A549 (cell line): Measurements from ENCODE around the gene MAP3K7.

Experiments
- CEBPB ChIP-seq, 2 experiments: fragments of >200 bp in 1 of 2; sonication (Bioruptor Twin) in 1 of 2; formaldehyde crosslinking in 1 of 2; IDR thresholded peaks; 2 replicates each; pipeline ENCODE4 v1.6.1; 2012 to 2016
- CHD4 ChIP-seq: fragments of 200-600 bp; sonication (generic); IDR thresholded peaks from 2 replicates; pipeline ENCODE4 v1.6.1; 2016; ENCODE audit warnings: antibody characterized with exemption, mild to moderate bottlenecking, borderline replicate concordance
- HOXA7 ChIP-seq: fragments of 250-450 bp; sonication (Bioruptor Pico); IDR thresholded peaks from 2 replicates; pipeline ENCODE4 v1.5.0; 2020; ENCODE audit warnings: mild to moderate bottlenecking, moderate library complexity
- KDM1A ChIP-seq: fragments of 200-600 bp; sonication (generic); IDR thresholded peaks from 2 replicates; pipeline ENCODE4 v1.6.1; 2016; ENCODE audit warnings: low read depth, mild to moderate bottlenecking
- MYC ChIP-seq: IDR thresholded peaks from 2 replicates; pipeline ENCODE4 v1.6.1; 2012; ENCODE audit warnings: mild to moderate bottlenecking, inconsistent platforms, low read length, improper control_type of control experiment, borderline replicate concordance
- POLR2A ChIP-seq: IDR thresholded peaks from 2 replicates; pipeline ENCODE4 v1.6.1; 2012; ENCODE audit warnings: mild to moderate bottlenecking, low read length
- REST ChIP-seq: fragments of 200-600 bp; sonication (generic); IDR thresholded peaks from 2 replicates; pipeline ENCODE4 v1.6.1; 2016; ENCODE audit warnings: antibody characterized with exemption, mild to moderate bottlenecking, moderate library complexity
- RNF2 ChIP-seq: fragments of 200-600 bp; sonication (generic); IDR thresholded peaks from 2 replicates; pipeline ENCODE4 v1.6.1; 2016; ENCODE audit warnings: low read depth, mild to moderate bottlenecking, antibody characterized with exemption, moderate library complexity, borderline replicate concordance
- TP53 ChIP-seq: fragments of 250-450 bp; sonication (Bioruptor Pico); IDR thresholded peaks from 2 replicates; pipeline ENCODE4 v1.5.0; 2021; ENCODE audit warnings: mild to moderate bottlenecking, moderate library complexity
- TF ChIP-seq, protein P1 (sequence below): fragments of >200 bp; sonication (Bioruptor Twin); formaldehyde crosslinking; IDR thresholded peaks from 3 replicates; pipeline ENCODE4 v1.5.1; 2016

- no peak for TF ChIP-seq KDM1A
- TF ChIP-seq, protein P1, sequence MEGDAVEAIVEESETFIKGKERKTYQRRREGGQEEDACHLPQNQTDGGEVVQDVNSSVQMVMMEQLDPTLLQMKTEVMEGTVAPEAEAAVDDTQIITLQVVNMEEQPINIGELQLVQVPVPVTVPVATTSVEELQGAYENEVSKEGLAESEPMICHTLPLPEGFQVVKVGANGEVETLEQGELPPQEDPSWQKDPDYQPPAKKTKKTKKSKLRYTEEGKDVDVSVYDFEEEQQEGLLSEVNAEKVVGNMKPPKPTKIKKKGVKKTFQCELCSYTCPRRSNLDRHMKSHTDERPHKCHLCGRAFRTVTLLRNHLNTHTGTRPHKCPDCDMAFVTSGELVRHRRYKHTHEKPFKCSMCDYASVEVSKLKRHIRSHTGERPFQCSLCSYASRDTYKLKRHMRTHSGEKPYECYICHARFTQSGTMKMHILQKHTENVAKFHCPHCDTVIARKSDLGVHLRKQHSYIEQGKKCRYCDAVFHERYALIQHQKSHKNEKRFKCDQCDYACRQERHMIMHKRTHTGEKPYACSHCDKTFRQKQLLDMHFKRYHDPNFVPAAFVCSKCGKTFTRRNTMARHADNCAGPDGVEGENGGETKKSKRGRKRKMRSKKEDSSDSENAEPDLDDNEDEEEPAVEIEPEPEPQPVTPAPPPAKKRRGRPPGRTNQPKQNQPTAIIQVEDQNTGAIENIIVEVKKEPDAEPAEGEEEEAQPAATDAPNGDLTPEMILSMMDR: no peak
- no peak for TF ChIP-seq HOXA7 (CRISPR knock-in tag)
- no peak for TF ChIP-seq POLR2A
- TF ChIP-seq CEBPB (IDR thresholded peaks at IDR 0.05): no peak
- TF ChIP-seq RNF2: no peak
- TF ChIP-seq TP53: no peak
- no peak for TF ChIP-seq CHD4
- no peak for TF ChIP-seq MYC
- TF ChIP-seq REST: no peak
Measured at GRCh38 chr6:90631046-90631445, 44.2 kb upstream of the MAP3K7 start.
